Amniotic epithelial cell (primary cell): ENCODE measurements around the gene ZNF76.

Experiments used
- DNase-seq: peaks from one replicate; pipeline ENCODE4 v3.0.0-alpha.2; 2010; ENCODE audit warnings: low read depth

The ZNF76 gene

GRCh38 chr6:35237476-35237875, 22.1 kb upstream of the ZNF76 start:
- DNase-seq: no peak

GRCh38 chr6:35238843-35239289, 20.7 kb upstream of the ZNF76 start:
- DNase-seq: peak; percentile 33

GRCh38 chr6:35239581-35239980, 20.0 kb upstream of the ZNF76 start:
- no peak for DNase-seq

- peak; percentile 40 for DNase-seq
These were observed 18.4 kb upstream of the ZNF76 start for GRCh38 chr6:35240838-35241801.

GRCh38 chr6:35242486-35242885, 17.0 kb upstream of the ZNF76 start:
- no peak for DNase-seq

- DNase-seq: no peak
These were observed 16.6 kb upstream of the ZNF76 start for GRCh38 chr6:35242906-35243305.

GRCh38 chr6:35243386-35243958, 16.1 kb upstream of the ZNF76 start:
- DNase-seq: no peak

GRCh38 chr6:35244551-35244950, 15.0 kb upstream of the ZNF76 start:
- no peak for DNase-seq

GRCh38 chr6:35247642-35248231, 11.8 kb upstream of the ZNF76 start:
- DNase-seq: no peak

- peak; percentile 20 for DNase-seq
These were observed 11.2 kb upstream of the ZNF76 start for GRCh38 chr6:35248300-35248699.

- DNase-seq: no peak
These were observed 10.6 kb upstream of the ZNF76 start for GRCh38 chr6:35248965-35249364.

- no peak for DNase-seq
These were observed 7.6 kb upstream of the ZNF76 start for GRCh38 chr6:35251949-35252348.

- no peak for DNase-seq
These were observed 6.3 kb upstream of the ZNF76 start for GRCh38 chr6:35253249-35253648.

- no peak for DNase-seq
These were observed 1.2 kb upstream of the ZNF76 start for GRCh38 chr6:35258336-35258735.

GRCh38 chr6:35258858-35259193, 709 bp upstream of the ZNF76 start:
- DNase-seq: peak; percentile 43

GRCh38 chr6:35259948-35260590, 534 bp downstream of the ZNF76 start:
- peak; percentile 48 for DNase-seq

- peak; percentile 26 for DNase-seq
These were observed 1.3 kb downstream of the ZNF76 start for GRCh38 chr6:35260591-35261570.

- DNase-seq: peak; percentile 28
These were observed 3.1 kb downstream of the ZNF76 start for GRCh38 chr6:35262596-35262995.

GRCh38 chr6:35264550-35265274, 5.2 kb downstream of the ZNF76 start:
- DNase-seq: no peak

- DNase-seq: no peak
These were observed 6.0 kb downstream of the ZNF76 start for GRCh38 chr6:35265523-35265922.

- no peak for DNase-seq
These were observed 7.9 kb downstream of the ZNF76 start for GRCh38 chr6:35267446-35267845.
